GM12801 (cell line): ENCODE measurements around the gene BOK.

Experiments
- CTCF ChIP-seq: IDR thresholded peaks from one replicate; pipeline ENCODE4 v1.5.1; 2011; ENCODE audit warnings: control low read depth; ENCODE audit not compliant: insufficient read length; ENCODE audit errors: extremely low read depth

The BOK gene

GRCh38 chr2:241575624-241576292 lies 17.2 kb downstream of the BOK start:
- no peak for TF ChIP-seq CTCF

DNA sequence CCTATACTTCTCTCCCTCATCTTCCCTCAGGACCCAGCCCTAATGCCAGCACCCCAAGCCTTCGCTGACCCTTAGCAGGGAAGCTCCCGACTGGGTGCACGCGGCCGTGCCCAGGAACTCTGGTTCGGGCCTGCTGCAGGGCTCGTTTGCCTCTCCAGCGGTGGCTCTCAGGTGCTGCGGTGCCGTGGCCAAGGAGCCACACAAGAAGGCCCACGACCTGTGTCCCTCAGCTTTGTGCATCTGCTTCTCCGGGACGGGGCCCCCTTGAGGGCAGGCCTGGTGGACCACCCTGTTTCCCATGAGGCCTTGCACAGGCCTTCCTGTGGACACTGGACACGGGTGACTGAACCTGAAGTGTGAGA lies 17.7 kb downstream of the BOK start:
- TF ChIP-seq CTCF: no peak

DNA sequence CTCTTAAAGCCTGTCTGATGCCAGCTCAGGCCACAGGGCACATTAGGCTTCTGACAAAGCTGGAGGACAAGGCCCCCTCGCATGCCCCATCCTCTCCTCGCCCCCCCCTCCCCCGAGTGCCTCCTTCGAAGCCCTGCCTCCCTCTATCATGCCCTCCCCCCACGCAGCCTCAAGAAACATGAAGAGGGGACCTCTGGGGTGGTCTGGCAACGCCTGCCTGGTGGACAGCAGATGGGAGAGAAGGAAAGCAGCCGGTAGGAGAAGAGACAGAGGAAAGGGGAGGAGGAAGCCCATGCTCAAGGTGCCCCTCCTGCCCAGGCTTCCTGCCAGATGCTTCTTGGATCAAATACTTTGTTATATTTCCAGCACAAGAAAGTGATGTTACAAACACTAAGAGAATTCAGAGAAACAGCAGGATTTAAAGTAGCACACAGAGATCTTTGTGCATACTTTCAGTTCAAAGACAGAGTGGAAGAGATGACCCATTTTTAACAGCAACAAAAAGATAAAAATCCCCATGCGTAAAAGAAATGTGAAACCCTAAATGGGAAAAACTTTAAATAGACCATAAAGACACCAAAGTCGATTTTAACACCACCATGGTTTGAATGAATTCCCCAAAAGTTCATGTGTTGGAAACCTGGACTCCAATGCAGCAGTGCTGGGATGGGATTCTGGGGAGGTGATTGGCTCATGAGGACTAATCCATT lies 19.0 kb downstream of the BOK start:
- no peak for TF ChIP-seq CTCF

- no peak for TF ChIP-seq CTCF
Measured at GRCh38 chr2:241579281-241579680, 20.7 kb downstream of the BOK start.

DNA sequence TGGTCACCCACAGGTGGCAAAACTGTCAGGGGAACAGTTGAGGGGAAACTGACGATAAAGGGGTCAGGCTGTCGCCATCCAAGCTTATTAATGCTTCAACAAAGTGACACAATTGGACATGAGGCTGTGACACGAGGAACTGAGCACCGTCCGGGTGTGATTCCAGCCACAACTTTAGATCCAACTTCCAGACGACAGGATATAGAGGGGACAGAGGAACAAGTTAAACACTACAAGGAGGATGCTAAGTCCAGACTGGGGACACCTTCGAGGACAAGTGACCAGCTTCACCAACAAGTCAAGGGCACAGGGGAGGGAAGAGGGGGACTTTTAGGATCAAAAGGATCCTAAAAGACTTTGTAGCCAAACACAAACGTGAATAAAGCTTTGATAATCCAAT lies 23.8 kb downstream of the BOK start:
- no peak for TF ChIP-seq CTCF

DNA sequence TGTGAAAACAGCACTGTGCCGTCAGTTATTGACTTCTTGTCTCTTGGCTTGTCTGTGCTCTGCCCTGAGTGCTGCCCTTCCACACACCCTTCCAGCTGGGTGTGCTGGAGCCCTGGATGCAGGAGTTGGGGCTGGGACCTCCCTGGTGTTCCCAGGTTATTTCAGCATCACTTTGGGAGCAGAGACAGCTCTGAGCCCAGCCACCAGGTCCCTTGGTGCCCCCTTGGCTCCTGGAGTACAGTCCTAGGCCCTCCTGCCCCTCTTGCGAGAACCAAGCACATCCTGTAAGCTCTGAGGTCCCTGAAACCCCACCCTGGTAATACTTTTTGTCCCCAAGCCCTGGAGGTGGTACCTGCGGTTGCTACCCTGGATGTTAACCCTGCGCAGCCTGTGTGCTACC lies 24.3 kb downstream of the BOK start:
- no peak for TF ChIP-seq CTCF

DNA sequence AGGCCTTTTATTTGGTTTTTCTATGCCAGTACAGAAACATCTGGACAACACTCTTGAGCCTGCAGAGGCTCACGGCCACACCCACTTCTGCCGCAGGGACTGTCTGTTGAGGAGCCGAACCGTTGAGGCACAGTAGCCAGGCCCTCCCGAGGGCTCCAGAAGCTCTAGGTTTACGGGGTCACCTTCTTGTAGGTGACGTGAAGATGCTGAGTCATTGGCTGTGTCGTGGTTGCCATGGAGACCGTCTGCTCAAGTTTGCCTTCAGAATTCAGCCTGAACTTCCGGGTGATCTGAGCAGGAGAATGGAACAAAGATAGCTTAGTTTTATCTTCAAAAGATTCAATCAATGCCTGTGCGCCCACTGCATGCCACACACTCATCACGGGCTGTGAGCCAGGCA lies 25.9 kb downstream of the BOK start:
- no peak for TF ChIP-seq CTCF
